ENCODE results near the gene GINS1.

DNA sequence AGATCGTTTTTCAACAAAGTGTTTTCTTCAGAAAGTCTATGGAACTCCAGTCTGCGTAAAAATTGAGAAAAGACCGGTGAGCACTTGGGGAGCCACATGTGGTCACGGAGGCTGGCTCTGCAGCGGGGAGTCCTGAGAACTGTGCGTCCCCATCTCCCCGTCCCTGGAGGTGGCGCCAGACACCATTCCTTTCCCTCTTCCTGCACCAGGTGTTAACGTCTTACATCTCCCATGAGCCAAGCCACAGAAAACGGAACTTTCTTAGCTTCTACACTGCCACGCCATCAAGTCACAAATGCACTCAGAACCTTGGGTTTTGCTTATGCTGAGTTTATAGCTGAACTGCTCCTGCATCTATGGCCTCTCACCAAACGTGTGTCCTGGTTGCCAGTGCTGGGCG, 62.6 kb downstream of the GINS1 start:
- TF ChIP-seq, protein P1, sequence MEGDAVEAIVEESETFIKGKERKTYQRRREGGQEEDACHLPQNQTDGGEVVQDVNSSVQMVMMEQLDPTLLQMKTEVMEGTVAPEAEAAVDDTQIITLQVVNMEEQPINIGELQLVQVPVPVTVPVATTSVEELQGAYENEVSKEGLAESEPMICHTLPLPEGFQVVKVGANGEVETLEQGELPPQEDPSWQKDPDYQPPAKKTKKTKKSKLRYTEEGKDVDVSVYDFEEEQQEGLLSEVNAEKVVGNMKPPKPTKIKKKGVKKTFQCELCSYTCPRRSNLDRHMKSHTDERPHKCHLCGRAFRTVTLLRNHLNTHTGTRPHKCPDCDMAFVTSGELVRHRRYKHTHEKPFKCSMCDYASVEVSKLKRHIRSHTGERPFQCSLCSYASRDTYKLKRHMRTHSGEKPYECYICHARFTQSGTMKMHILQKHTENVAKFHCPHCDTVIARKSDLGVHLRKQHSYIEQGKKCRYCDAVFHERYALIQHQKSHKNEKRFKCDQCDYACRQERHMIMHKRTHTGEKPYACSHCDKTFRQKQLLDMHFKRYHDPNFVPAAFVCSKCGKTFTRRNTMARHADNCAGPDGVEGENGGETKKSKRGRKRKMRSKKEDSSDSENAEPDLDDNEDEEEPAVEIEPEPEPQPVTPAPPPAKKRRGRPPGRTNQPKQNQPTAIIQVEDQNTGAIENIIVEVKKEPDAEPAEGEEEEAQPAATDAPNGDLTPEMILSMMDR (IDR thresholded peaks at IDR 0.05) = peak; percentile 57
- no peak for TF ChIP-seq ZFX (IDR thresholded peaks at IDR 0.05; ENCODE audit: borderline replicate concordance)

Data from 22Rv1 (cell line).